ENCODE results near the gene ENSA.
"Not testable (repeated sequence)": the region's sequence is repeated elsewhere in the genome, so short reads cannot be mapped to it uniquely, and the experiment has no call there.

The ENSA gene, protein sequence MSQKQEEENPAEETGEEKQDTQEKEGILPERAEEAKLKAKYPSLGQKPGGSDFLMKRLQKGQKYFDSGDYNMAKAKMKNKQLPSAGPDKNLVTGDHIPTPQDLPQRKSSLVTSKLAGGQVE

DNA sequence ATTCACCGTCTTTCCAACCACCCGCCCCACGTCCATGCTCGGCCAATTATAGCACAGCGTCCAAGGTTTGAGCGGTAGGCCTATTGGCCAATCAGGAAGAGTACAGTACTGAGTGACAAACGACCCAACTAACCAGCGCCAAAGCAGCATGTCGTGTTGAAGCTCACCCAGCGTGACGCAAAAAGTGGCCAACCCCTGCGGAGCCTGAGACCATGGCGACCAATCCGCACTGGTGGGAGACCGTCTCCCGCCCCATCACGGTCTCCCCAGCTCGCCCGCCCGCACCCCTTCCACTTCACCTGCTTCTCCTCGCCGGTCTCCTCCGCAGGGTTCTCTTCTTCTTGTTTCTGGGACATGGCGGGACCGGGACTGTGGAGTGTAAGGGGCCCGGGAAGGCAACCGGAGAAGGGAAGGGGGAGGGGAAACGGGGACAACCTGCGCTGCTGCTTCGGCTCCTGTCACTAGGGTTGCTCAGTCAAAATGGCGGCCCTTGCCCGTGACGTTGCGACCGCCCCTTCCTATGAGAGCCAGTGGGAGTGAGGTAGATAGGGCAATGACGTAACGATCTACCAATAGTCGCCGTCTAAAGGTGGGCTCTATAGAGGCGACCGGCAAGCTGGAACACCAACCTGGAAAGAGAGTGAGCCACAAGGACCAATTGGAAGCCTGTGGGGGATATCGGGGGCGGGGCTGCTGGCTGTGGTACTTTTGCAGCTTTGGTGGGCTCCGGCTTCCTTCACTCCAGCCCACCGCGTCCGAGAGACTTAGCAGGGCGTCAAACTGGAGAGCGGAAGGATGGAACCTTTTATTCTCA, at the start of gene ENSA:
ENSA (minus strand) TSS at position 498 of the 814 bp plus-strand sequence; CDS start at position 356, 142 bp downstream.
- DNase-seq (ENCODE audit: insufficient read length, low spot score): peak; percentile 78
- FAIRE-seq: peak; percentile 98

DNA sequence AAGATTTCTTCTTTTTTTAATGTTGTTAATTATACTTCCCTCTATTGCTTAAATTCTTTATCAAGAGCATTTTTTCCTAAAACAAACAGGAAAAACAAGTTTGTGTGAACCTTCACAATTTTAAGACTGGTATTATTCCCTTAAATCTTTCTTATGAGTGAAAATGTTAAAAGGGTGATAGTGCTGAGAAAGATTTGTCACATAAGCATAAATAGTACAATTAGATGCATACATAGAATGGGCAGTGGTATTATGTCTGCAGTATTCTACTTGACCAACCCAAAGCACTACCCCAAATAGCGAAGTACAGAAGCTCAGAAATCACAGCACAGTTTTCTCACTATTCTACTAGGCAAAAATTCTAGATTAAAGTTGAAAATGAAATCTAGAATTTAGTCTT, 49.6 kb upstream of the ENSA start:
- FAIRE-seq (no peak), DNase-seq (ENCODE audit: insufficient read length, low spot score) (no peak)

DNA sequence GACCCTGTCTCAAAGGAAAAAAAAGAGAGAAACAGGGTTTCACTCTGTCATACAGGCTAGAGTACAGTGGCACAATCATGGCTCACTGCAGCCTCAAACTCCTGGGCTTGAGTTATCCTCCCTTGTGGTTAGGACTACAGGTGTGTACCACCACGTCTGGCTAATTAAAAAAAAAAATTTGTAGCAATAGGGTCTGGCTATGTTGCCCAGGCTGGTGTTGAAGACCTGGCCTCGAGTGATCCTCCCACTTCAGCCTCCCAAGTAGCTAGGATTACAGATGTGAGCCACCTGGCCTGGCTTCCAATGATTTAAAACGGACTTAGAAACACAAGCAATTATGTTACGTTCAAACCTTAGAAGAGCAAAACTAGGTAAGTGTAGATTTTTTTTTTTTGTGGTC, 45.5 kb upstream of the ENSA start:
- DNase-seq (ENCODE audit: insufficient read length, low spot score): no peak
- no peak for FAIRE-seq

DNA sequence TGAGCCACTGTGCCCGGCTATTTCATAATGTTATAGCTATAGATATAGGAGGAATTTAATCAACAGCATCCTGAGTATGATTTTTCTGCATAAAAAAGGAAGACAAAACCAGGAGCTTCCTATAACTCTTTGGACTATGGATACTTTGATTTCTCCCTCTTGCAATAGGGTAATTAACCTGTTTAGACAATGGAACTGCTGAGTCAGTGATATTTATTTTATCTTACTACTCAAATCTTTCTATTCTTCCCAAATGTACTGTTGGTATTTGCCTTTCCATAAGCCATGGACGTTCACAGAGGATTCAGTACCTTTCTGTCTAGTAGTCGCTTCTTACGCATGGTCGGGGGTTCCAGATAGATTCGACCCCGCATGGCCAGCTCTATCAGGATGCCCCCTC, 33.9 kb upstream of the ENSA start:
- no peak for DNase-seq (ENCODE audit: insufficient read length, low spot score)
- no peak for FAIRE-seq

DNA sequence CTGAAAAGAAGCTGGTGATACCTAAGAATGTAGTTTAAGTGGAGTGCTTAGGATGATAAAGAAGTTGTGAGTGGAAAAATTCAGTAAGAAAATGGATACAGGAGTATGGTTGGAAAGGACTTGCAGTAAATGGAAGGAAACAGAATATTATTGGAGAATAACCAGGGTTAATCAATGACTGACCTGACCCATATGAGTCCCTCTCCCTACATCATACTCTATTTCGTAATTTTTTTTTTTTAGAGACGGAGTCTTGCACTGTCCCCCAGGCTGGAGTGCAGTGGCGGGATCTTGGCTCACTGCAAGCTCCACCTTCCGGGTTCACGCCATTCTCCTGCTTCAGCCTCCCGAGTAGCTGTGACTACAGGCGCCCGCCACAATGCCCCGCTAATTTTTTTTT, 33.4 kb upstream of the ENSA start:
- FAIRE-seq (no peak), DNase-seq (ENCODE audit: insufficient read length, low spot score) (no peak)

DNA sequence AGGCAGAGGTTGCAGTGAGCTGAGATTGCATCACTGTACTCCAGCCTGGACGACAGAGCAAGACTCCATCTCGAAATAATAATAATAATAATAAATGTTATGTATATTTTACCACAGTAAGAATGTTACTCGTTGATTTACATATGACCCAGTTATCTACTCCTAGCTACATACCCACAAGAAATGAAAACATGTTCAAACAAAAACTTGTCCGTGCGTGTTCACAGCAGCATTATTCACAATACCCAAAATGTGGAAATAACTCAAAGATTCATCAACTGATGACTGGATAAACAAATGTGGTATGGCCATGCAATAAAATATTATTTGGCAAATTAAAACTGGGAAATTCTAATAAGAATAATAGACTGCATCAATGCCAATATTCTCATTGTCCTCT, 31.7 kb upstream of the ENSA start:
- DNase-seq (ENCODE audit: insufficient read length, low spot score) (no peak), FAIRE-seq (no peak)

DNA sequence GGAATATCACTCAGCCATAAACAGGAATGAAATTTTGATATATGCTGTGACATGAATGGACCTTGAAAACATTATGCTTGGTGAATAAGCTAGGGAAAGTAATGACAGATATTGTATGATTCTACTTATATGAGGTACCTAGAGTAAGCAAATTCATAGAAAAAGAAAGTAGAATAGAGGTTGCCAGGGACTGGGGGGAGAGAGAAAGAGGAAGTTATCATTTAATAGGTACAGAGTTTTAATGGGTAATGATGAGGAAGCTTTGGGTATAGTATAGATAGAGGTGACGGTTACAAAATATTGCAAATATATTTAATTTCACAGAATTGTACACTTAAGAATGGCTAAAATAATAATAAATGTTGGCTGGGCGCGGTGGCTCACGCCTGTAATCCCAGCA, 31.2 kb upstream of the ENSA start:
- DNase-seq (ENCODE audit: insufficient read length, low spot score): no peak
- no peak for FAIRE-seq

DNA sequence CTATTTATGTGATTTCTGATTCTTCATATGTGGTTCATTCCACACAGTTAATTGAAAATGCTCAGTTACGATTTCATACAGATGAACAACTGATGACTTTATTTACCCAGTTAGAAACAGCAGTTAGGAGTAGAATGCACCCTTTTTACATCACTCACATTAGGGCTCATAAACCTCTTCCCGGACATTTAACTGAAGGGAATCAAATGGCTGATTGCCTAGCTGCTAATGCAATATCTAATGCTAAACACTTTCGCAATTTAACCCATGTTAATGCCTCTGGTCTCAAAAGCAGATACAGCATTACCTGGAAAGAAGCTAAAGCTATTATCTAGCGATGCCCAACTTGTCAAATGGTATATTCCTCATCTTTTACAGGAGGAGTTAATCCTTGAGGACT, 27.7 kb upstream of the ENSA start:
- FAIRE-seq; DNase-seq (ENCODE audit: insufficient read length, low spot score): not testable (repeated sequence)

DNA sequence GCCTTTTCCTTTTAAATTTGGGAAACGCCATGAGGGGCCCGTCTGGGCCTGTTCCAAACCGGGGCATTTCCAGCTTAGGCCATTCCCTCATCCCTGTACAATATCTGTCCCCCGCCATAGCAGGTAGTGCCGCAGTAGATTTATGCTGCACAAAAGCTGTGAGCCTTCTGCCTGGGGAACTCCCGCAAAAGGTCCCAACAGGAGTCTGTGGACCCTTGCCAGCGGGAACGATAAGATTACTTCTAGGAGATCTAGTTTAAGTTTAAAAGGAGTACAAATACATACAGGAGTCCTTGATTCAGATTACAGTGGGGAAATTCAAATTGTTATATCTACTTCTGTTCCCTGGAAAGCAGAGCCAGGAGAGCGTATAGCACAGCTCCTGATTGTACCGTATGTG, 25.2 kb upstream of the ENSA start:
- not testable (repeated sequence) for DNase-seq (ENCODE audit: insufficient read length, low spot score); FAIRE-seq

DNA sequence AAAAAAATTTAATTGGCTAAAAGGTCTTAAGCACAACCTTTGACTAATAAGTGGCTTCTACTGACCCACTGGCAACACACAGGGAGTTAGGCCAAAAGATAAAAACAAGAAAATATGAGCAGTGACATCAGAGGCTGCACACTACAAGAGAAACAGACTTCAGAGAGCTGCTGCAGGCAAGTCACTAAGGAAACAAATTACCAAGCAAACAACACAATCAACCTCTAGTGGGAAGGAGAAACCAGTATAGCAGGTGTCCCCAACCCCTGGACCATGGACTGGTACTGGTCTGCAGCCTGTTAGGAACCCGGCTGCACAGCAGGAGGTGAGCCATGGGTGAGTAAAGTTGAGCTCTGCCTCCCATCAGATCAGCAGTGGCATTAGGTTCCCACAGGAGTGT, 20.8 kb upstream of the ENSA start:
- FAIRE-seq (no peak), DNase-seq (ENCODE audit: insufficient read length, low spot score) (no peak)

DNA sequence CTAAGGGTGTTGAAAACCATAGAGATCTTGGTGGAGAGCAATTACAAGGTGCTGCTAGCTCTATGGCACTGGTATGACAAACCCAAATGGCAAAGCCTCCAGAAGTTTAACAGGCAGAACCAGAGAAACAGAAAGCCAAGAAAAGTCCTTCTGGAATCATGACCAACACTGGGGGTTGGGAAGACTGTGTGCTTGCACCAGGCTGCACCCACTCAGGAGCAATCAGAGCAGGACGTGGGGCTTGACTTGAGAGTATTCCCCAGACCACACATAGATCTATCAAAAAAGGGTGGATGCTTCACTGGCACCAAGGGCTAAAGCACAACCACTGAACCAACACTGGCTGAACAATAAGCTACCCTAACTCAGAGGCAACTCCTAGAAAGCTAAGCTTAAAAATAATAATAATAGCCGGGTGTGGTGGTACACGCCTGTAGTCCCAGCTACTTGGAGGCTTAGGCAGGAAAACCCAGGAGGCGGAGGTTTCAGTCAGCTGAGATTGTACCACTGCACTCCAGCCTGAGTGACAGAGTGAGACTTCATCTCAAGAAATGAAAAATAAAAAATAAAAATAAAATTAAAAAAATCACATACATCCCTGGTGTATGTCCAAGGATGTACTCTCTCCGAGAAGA, 20.1 kb upstream of the ENSA start:
- DNase-seq (ENCODE audit: insufficient read length, low spot score) (no peak), FAIRE-seq (no peak)

DNA sequence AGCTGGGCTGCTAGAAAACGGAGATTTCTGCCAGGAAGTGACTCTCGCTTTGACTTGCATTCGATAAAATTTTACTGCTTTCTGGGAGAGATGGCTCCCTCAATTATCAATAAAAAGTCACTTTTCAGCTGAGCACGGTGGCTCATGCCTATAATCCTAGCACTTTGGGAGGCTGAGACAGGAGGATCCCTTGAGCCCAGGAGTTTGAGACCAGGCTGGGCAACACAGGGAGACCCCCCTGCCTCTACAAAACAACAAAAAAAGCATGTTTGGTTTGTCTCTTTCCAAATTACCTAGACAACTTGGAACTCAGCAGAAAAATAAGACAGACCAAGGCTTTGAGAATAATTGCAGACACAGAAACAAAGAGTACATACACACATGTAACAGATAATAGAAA, 12.9 kb upstream of the ENSA start:
- no peak for DNase-seq (ENCODE audit: insufficient read length, low spot score)
- FAIRE-seq: no peak

DNA sequence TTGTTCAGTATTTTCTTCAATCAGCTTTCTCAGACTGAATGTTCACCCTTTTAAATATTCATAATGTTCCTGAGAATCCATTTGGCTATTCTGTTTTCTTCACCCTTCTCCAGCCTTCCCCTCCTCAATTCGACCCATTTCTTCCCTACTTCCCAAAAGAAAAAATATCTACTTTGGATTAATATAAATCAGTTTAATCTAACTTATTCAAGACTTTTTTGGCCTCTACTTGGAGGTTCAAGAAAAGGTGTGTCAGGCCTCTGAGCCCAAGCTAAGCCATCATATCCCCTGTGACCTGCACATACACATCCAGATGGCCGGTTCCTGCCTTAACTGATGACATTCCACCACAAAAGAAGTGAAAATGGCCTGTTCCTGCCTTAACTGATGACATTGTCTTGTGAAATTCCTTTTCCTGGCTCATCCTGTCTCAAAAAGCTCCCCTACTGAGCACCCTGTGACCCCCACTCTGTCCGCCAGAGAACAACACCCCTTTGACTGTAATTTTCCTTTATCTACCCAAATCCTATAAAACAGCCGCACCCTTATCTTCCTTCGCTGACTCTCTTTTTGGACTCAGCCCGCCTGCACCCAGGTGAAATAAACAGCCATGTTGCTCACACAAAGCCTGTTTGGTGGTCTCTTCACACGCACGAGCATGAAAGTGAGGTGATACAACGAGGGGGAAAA, 11.9 kb upstream of the ENSA start:
- not testable (repeated sequence) for FAIRE-seq; DNase-seq (ENCODE audit: insufficient read length, low spot score)

DNA sequence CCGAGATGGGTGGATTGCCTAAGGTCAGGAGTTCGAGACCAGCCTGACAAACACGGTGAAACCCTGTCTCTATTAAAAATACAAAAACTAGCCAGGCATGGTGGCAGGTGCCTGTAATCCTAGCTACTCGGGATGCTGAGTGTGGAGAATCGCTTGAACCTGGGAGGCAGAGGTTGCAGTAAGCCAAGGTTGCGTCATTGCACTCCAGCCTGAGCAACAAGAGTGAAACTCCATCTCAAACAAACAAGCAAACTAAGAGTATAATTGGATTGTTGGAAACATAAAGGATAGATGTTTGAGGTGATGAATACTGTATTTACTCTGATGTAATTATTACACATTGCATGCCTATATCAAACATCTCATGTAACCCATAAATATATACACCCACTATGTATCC, 9.0 kb upstream of the ENSA start:
- FAIRE-seq; DNase-seq (ENCODE audit: insufficient read length, low spot score): not testable (repeated sequence)

DNA sequence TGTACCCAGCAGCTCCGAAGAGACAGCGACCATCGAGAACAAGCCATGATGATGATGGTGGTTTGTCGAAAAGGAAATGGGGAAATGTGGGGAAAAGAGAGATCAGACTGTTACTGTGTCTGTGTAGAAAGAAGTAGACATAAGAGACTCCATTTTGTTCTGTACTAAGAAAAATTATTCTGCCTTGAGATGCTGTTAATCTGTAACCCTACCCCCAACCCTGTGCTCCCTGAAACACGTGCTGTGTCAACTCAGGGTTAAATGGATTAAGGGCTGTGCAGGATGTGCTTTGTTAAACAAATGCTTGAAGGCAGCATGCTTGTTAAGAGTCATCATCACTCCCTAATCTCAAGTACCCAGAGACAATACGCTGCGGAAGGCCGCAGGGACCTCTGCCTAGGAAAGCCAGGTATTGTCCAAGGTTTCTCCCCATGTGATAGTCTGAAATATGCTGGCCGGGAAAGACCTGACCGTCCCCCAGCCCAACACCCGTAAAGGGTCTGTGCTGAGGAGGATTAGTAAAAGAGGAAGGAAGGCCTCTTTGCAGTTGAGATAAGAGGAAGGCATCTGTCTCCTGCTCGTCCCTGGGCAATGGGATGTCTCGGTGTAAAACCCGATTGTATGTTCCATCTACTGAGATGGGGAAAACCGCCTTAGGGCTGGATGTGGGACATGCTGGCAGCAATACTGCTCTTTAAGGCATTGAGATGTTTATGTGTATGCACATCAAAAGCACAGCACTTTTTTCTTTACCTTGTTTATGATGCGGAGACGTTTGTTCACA, 5.6 kb upstream of the ENSA start:
- not testable (repeated sequence) for DNase-seq (ENCODE audit: insufficient read length, low spot score); FAIRE-seq

DNA sequence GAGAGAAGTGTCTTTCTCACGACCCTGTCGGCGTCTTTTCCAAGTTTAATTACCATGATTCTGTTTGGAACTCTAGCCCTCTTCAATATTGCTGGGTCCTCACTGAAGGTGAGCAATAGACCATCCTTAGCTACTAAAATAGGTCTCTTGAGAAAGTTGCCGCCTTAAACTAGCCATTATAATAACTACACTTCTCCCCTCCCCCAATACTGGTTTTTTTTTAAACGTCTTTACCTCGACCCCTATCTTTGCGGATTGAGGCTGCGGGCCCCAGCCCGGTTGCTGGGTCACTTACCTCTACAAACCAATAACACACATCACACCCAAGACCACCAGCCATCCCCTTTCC, 672 bp downstream of the ENSA start:
- no peak for FAIRE-seq

DNA sequence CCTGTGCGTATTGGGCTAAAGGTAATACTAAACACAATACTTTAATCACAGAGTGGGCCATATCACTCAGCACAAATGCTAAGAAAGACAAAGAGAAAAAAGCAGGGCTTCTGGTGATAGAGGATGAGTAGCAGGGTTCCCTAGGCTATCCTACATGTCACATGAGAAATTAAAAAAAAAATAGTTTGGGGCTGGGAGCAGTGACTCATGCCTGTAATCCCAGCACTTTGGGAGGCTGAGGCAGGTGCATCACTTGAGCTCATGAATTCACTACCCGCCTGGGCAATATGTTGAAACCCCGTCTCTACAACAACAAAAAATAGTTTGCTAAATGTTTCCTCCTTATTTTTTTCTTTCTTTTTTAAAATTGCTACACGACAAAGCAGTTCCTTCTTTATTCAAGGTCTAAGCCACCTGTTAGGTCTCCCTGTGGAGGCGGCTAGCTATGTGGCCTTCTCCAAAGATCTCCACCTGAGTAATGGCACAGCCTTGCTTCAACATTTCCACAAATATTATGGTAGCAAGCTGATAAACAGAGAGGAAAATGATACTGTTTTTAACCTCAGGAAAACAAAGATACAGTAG, 1.5 kb downstream of the ENSA start:
- FAIRE-seq: peak; percentile 23

More for the DNA sequence above, 672 bp downstream of the ENSA start:
- no peak for DNase-seq (ENCODE audit: insufficient read length, low spot score)

DNA sequence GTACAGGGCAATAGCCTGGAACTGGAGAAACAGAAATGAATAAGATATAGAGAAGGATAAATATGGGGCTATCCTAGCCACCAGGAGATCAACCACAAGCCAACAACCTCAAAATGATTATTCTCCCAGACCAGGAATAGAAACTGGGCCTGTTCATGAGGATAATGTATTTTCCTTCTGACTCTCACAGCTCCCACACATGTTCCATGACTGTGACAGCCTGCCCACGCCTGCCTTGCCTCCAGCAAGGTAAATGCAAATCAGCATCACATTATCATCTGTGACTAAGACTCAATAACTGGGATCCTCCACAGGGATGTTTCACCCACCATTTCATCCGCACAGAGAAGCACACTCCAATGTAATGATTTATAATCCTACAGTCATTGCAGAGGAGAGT, 3.3 kb downstream of the ENSA start:
- FAIRE-seq: no peak
- DNase-seq (ENCODE audit: insufficient read length, low spot score): no peak

More for the DNA sequence above, 1.5 kb downstream of the ENSA start:
- no peak for DNase-seq (ENCODE audit: insufficient read length, low spot score)

DNA sequence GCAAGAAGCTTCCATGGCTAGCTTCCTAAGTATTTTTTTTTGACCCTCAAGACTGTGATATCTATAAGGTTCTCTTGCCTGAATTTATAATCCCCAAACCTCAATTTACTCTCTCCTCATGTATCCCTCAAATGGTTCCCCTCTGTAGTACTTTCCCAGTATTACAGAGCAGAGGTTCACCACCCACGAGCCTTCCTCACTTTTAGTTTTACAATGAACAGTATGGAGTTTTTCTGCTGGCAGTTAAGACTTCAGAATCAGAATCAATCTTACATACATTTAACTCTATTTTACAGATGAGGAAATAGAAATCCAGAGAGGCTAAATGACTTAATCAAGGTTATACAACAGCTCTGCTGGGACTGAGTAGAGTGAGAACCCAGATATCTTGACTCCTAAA, 4.9 kb downstream of the ENSA start:
- DNase-seq (ENCODE audit: insufficient read length, low spot score); FAIRE-seq: not testable (repeated sequence)

DNA sequence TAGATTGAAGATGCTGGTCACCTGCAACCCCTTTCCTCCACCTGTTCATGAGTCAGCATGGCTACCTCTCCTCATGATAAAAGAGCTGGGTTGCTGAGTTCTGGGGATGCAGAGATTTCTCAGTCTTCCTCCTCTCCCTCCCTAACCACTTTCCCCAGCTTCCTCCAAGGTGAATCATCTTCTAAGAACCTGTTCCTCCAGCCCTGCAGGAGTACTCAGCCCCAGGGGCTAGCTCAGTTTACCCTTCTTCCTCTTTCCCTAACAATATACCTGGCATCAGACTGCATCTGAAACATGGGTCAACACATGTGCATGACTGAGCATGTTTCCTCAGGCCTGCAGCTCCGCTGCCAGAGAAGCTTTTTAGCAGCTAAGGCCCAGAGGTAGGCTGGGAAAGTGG, 5.3 kb downstream of the ENSA start:
- not testable (repeated sequence) for DNase-seq (ENCODE audit: insufficient read length, low spot score); FAIRE-seq
